PC-3 (cell line): Measurements from ENCODE around the gene TAL1. TPM values are rescaled to one million over a fixed set of nuclear protein-coding genes. Genes with fewer than 3 reads are reported as not detected.

Experiments
- ATAC-seq: fragments of 200-7000 bp; cut with Tn5 transposase; 2 replicates; pipeline ENCODE4 v1.9.1; 2020; ENCODE audit warnings: mild to moderate bottlenecking, moderate library complexity
- BruUV-seq: library from RNA; stranded (reverse); fragments of 400-500 nt; replicated peaks from 2 replicates; lab custom pipeline; 2021; lab: Mats Ljungman, UMichigan
- CTCF ChIA-PET: fragments of 300-600 bp; sonication (Branson Sonifier 250); formaldehyde crosslinking; loops from one replicate; lab custom pipeline; 2022; ENCODE audit warnings: antibody characterized with exemption; lab: Charles Lee
- POLR2A ChIA-PET: fragments of 300-600 bp; sonication (Branson Sonifier 250); formaldehyde crosslinking; loops from one replicate; lab custom pipeline; 2022; ENCODE audit warnings: antibody characterized with exemption; ENCODE audit not compliant: unreplicated experiment; lab: Charles Lee
- DNase-seq: peaks from one replicate; pipeline ENCODE4 v3.0.0-alpha.2; 2015
- H2AFZ ChIP-seq: fragments of 300-600 bp; sonication (generic); 2 replicates; pipeline ENCODE4 v1.6.0; 2016; ENCODE audit warnings: antibody characterized with exemption, low read length
- H3F3A ChIP-seq: fragments of 300-600 bp; sonication (generic); one replicate; pipeline ENCODE4 v1.6.0; 2017; ENCODE audit warnings: antibody characterized with exemption, low read length, control low read depth, mild to moderate bottlenecking; ENCODE audit not compliant: unreplicated experiment
- H3K27ac ChIP-seq: fragments of 300-600 bp; sonication (generic); 2 replicates; pipeline ENCODE4 v1.5.1; 2016; ENCODE audit warnings: mild to moderate bottlenecking, low read length
- H3K27me3 ChIP-seq: fragments of 300-600 bp; sonication (generic); 2 replicates; pipeline ENCODE4 v1.6.1; 2016; ENCODE audit warnings: low read length, mixed read lengths
- H3K36me3 ChIP-seq: fragments of 300-600 bp; sonication (generic); 2 replicates; pipeline ENCODE4 v1.6.1; 2016; ENCODE audit warnings: low read depth, mixed run types, low read length, mixed read lengths
- H3K4me1 ChIP-seq: fragments of 300-600 bp; sonication (generic); 2 replicates; pipeline ENCODE4 v1.5.1; 2016; ENCODE audit warnings: low read length; ENCODE audit not compliant: insufficient read depth
- H3K4me2 ChIP-seq: fragments of 300-600 bp; sonication (generic); 2 replicates; pipeline ENCODE4 v1.6.0; 2016; ENCODE audit warnings: low read length
- H3K4me3 ChIP-seq: fragments of 300-600 bp; sonication (generic); 2 replicates; pipeline ENCODE4 v1.5.1; 2016; ENCODE audit warnings: mild to moderate bottlenecking, low read length, mixed read lengths
- H3K79me2 ChIP-seq: fragments of 300-600 bp; sonication (generic); 2 replicates; pipeline ENCODE4 v1.6.1; 2017; ENCODE audit warnings: low read length, mixed read lengths
- H3K9ac ChIP-seq: fragments of 300-600 bp; sonication (generic); 2 replicates; pipeline ENCODE4 v1.6.0; 2016; ENCODE audit warnings: mild to moderate bottlenecking, low read length
- H3K9me2 ChIP-seq: fragments of 300-600 bp; sonication (generic); replicated peaks from 2 replicates; pipeline ENCODE4 v1.6.1; 2016; ENCODE audit warnings: mixed run types, low read length, mixed read lengths
- H3K9me3 ChIP-seq: fragments of 300-600 bp; sonication (generic); 2 replicates; pipeline ENCODE4 v1.6.1; 2016; ENCODE audit warnings: low read length, mixed read lengths
- H4K20me1 ChIP-seq: fragments of 300-600 bp; sonication (generic); 2 replicates; pipeline ENCODE4 v1.6.1; 2016; ENCODE audit warnings: low read length, mixed read lengths
- EZH2 ChIP-seq: fragments of 300-600 bp; sonication (generic); IDR thresholded peaks from one replicate; pipeline ENCODE4 v1.6.1; 2017; ENCODE audit warnings: antibody characterized with exemption, mild to moderate bottlenecking, low read length; ENCODE audit not compliant: unreplicated experiment
- EZH2phosphoT487 ChIP-seq: fragments of 300-600 bp; sonication (generic); IDR thresholded peaks from 2 replicates; pipeline ENCODE4 v1.6.1; 2018; ENCODE audit warnings: mild to moderate bottlenecking, antibody characterized with exemption, low read length, borderline replicate concordance
- intact Hi-C: fragments of 100-400 bp; cut with micrococcal nuclease; formaldehyde crosslinking; loops from 2 replicates; pipeline ENCODE4 v1.9.0; 2023
- total RNA-seq: library from RNA; depleted of rRNA; stranded (reverse); fragments of >200 nt; gene quantifications from 2 replicates; pipeline ENCODE4 v1.2.3, GENCODE V29; 2014
- TF ChIP-seq, protein P1 (sequence below): fragments of 300-600 bp; sonication (generic); conservative IDR thresholded peaks from 2 replicates; pipeline ENCODE4 v1.5.1; 2017; ENCODE audit warnings: antibody characterized with exemption, low read depth, mild to moderate bottlenecking, low read length

The TAL1 gene
- total RNA-seq, 1 experiment from 2014 or later, result not detected

DNA sequence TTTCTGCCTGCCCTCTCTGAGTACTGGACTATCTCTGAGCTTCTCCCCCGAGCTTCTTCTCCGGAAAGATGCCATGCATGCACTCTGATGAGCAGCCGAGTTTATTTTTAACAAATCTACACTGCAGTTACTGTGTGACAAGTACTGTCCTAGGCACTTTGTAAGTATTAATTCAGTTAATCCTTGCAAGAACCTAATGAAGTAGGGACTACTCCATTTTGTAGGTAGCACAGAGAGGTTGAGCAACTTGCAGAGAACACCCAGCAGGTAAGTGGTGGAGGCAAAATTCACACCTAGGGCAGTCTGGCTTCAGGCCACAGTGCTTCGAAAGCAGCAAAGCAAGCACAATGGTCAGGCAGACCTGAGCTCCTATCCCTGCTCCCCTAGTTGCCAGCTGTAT lies 3.8 kb upstream of the TAL1 start:
- TF ChIP-seq, protein P1, sequence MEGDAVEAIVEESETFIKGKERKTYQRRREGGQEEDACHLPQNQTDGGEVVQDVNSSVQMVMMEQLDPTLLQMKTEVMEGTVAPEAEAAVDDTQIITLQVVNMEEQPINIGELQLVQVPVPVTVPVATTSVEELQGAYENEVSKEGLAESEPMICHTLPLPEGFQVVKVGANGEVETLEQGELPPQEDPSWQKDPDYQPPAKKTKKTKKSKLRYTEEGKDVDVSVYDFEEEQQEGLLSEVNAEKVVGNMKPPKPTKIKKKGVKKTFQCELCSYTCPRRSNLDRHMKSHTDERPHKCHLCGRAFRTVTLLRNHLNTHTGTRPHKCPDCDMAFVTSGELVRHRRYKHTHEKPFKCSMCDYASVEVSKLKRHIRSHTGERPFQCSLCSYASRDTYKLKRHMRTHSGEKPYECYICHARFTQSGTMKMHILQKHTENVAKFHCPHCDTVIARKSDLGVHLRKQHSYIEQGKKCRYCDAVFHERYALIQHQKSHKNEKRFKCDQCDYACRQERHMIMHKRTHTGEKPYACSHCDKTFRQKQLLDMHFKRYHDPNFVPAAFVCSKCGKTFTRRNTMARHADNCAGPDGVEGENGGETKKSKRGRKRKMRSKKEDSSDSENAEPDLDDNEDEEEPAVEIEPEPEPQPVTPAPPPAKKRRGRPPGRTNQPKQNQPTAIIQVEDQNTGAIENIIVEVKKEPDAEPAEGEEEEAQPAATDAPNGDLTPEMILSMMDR, result no peak
- TF ChIP-seq EZH2phosphoT487 (no peak), EZH2 (no peak)
- Histone ChIP-seq H4K20me1 (no peaks in the 10 kb centered on the region), H3K9ac (no peak overlapping the region), H3K9me2 (no peaks in the 10 kb centered on the region), H3K27ac (no peak overlapping the region), H2AFZ (no peak overlapping the region), H3K27me3 (peaks cover 11% of the 10 kb centered on the region), H3K4me1 (no peaks in the 10 kb centered on the region), H3K36me3 (no peaks in the 10 kb centered on the region), H3K4me3 (no peak overlapping the region), H3F3A (no peaks in the 10 kb centered on the region), H3K4me2 (no peak overlapping the region), H3K79me2 (no peaks in the 10 kb centered on the region), H3K9me3 (no peaks in the 10 kb centered on the region)
- no peak for ATAC-seq
- no TSS peak for BruUV-seq
- DNase-seq, result no peak
- ChIA-PET CTCF (interaction anchor here (0.6 kb wide), 1 partner anchor 57 kb away, joined by 8 read pairs; no protein-coding TSS in a partner anchor), POLR2A (no interaction called here)
- intact Hi-C loops, result no loop called here

DNA sequence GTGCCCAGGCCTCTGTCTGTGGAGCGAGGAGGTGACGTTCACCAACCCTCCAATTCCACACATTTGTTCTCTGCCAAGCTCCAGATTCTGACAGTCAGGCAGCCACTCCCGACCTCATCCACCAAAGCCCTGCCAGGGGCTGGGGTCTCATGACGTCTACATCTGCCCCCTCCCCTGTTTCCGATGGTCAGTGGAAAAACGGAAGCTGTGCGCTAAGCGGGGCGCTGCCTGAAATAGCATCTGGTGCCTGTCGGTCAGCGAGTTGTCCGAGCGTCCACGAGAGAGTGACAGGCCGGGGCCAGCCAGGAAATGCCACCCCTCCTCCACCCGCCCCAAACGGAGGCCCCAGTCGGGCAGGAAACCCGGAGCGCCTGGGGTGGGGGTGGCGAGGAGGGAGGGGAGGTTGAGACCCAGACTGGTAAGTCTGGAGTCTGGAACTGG lies 3.2 kb upstream of the TAL1 start:
- no peak overlapping the region for H2AFZ ChIP-seq
- H3K4me2 ChIP-seq, result no peak overlapping the region
- no peaks in the 10 kb centered on the region for H3K4me1 ChIP-seq
- H3K4me3 ChIP-seq, result no peak overlapping the region
- intact Hi-C loops, result no loop called here
- H3K27me3 ChIP-seq, result peaks cover 16% of the 10 kb centered on the region
- ATAC-seq (no peak), DNase-seq (no peak)
- BruUV-seq, result no TSS peak
- H3K9ac ChIP-seq, result no peak overlapping the region
- H3K9me3 ChIP-seq, result no peaks in the 10 kb centered on the region
- H3K9me2 ChIP-seq, result no peaks in the 10 kb centered on the region
- POLR2A ChIA-PET, result no interaction called here
- no peaks in the 10 kb centered on the region for H3K79me2 ChIP-seq
- CTCF ChIA-PET, result no interaction called here
- TF ChIP-seq, protein P1, result no peak
- H3K36me3 ChIP-seq, result no peaks in the 10 kb centered on the region
- H4K20me1 ChIP-seq, result no peaks in the 10 kb centered on the region
- H3F3A ChIP-seq, result no peaks in the 10 kb centered on the region
- H3K27ac ChIP-seq, result no peak overlapping the region

DNA sequence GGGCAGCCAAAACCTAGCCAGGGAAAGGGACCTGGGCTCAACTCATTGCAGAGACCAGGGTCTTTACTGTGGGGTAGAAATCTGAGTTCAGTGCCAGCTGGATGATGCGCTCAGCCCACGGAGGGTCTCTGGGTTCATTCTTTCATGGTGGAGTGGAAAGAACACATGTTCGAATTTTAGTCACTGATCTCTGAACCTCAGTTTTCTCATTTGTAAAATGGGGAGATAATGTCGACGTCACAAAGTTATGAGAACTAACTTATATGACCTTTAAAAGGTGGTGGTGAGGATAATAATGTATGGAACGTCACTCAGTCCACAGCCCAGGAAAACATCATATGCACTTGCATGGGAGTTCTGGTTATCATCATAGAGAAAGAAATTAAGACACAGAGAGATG lies 1.2 kb upstream of the TAL1 start:
- POLR2A ChIA-PET, result no interaction called here
- Histone ChIP-seq H2AFZ (no peak overlapping the region), H3K4me1 (no peaks in the 10 kb centered on the region), H3K9ac (no peak overlapping the region), H3K9me3 (no peaks in the 10 kb centered on the region), H3K4me3 (no peak overlapping the region), H3K27me3 (peaks cover 24% of the 10 kb centered on the region), H3K79me2 (no peaks in the 10 kb centered on the region), H3K27ac (no peak overlapping the region), H3K9me2 (no peaks in the 10 kb centered on the region), H4K20me1 (no peaks in the 10 kb centered on the region), H3K36me3 (no peaks in the 10 kb centered on the region), H3K4me2 (no peak overlapping the region), H3F3A (no peaks in the 10 kb centered on the region)
- BruUV-seq, result no TSS peak
- CTCF ChIA-PET, result interaction anchor here (0.7 kb wide), 1 partner anchor 493 kb away, joined by 3 read pairs; no protein-coding TSS in a partner anchor
- intact Hi-C loops, result no loop called here
- no peak for DNase-seq
- TF ChIP-seq, protein P1, result no peak
- no peak for ATAC-seq
